AG09319 (cell line): ENCODE measurements around the gene PSTPIP2.

Source experiments
- DNase-seq: peaks from one replicate; pipeline ENCODE4 v3.0.0-alpha.2; 2010; ENCODE audit warnings: low read depth; ENCODE audit errors: extremely low read depth
- CTCF ChIP-seq: IDR thresholded peaks from 2 replicates; pipeline ENCODE4 v1.5.1; 2011; ENCODE audit warnings: low read depth, mild to moderate bottlenecking, inconsistent platforms, low read length, moderate library complexity

Gene PSTPIP2

GRCh38 chr18:46034230-46034629 lies 37.8 kb downstream of the PSTPIP2 start:
- no peak for TF ChIP-seq CTCF
- no peak for DNase-seq

GRCh38 chr18:46031741-46032140 lies 40.3 kb downstream of the PSTPIP2 start:
- no peak for DNase-seq
- TF ChIP-seq CTCF: no peak

- DNase-seq: no peak
- TF ChIP-seq CTCF: no peak
These were observed 43.5 kb downstream of the PSTPIP2 start for GRCh38 chr18:46028536-46028891.

GRCh38 chr18:46019936-46020335 lies 52.1 kb downstream of the PSTPIP2 start:
- DNase-seq: no peak
- no peak for TF ChIP-seq CTCF

- no peak for TF ChIP-seq CTCF
- no peak for DNase-seq
These were observed 58.4 kb downstream of the PSTPIP2 start for GRCh38 chr18:46013484-46014189.

GRCh38 chr18:46010676-46011075 lies 61.4 kb downstream of the PSTPIP2 start:
- DNase-seq: no peak
- TF ChIP-seq CTCF: no peak

GRCh38 chr18:46010050-46010449 lies 62.0 kb downstream of the PSTPIP2 start:
- DNase-seq: no peak
- no peak for TF ChIP-seq CTCF
